ENCODE measurements around the gene SBSN.

DNA sequence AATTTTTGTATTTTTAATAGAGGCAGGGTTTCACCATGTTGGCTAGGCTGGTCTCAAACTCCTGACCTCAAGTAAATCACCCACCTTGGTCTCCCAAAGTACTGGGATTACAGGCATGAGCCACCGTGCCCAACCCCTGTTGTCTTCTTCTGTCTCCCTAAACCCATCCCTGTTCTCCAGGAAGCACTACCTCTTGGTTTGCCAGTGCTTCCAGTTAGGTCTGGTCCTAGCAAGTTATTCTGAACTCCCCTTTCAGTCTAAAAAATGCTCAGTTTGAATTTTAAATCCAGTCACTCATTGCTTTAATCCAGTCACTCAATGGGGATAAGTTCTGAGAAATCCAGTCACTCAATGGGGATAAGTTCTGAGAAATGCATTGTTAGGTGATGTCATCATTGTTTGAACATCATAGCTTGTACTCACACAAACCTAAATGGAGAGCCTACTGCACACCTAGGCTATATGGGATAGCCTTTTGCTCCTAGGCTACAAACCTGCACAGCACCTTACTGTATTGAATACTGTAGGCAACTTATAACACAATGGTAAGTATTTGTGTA lies 43.4 kb upstream of the SBSN start:
- no peak for TF ChIP-seq EGR1 (IDR thresholded peaks at IDR 0.05; ENCODE audit: low read depth in 2 of 2)
- TF ChIP-seq, protein P1, sequence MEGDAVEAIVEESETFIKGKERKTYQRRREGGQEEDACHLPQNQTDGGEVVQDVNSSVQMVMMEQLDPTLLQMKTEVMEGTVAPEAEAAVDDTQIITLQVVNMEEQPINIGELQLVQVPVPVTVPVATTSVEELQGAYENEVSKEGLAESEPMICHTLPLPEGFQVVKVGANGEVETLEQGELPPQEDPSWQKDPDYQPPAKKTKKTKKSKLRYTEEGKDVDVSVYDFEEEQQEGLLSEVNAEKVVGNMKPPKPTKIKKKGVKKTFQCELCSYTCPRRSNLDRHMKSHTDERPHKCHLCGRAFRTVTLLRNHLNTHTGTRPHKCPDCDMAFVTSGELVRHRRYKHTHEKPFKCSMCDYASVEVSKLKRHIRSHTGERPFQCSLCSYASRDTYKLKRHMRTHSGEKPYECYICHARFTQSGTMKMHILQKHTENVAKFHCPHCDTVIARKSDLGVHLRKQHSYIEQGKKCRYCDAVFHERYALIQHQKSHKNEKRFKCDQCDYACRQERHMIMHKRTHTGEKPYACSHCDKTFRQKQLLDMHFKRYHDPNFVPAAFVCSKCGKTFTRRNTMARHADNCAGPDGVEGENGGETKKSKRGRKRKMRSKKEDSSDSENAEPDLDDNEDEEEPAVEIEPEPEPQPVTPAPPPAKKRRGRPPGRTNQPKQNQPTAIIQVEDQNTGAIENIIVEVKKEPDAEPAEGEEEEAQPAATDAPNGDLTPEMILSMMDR (IDR thresholded peaks at IDR 0.05; ENCODE audit: low read depth, low read length, missing input control) = no peak
- TF ChIP-seq, protein P2, sequence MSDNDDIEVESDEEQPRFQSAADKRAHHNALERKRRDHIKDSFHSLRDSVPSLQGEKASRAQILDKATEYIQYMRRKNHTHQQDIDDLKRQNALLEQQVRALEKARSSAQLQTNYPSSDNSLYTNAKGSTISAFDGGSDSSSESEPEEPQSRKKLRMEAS (IDR thresholded peaks at IDR 0.05) = no peak
- TF ChIP-seq TAF1 (conservative IDR thresholded peaks at IDR 0.05) = no peak
- TF ChIP-seq, protein P3, sequence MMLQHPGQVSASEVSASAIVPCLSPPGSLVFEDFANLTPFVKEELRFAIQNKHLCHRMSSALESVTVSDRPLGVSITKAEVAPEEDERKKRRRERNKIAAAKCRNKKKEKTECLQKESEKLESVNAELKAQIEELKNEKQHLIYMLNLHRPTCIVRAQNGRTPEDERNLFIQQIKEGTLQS (IDR thresholded peaks at IDR 0.05) = no peak
- TF ChIP-seq YY1 (IDR thresholded peaks at IDR 0.05) = no peak
- no peak for TF ChIP-seq RAD21 (IDR thresholded peaks at IDR 0.05)
- TF ChIP-seq, protein P4, sequence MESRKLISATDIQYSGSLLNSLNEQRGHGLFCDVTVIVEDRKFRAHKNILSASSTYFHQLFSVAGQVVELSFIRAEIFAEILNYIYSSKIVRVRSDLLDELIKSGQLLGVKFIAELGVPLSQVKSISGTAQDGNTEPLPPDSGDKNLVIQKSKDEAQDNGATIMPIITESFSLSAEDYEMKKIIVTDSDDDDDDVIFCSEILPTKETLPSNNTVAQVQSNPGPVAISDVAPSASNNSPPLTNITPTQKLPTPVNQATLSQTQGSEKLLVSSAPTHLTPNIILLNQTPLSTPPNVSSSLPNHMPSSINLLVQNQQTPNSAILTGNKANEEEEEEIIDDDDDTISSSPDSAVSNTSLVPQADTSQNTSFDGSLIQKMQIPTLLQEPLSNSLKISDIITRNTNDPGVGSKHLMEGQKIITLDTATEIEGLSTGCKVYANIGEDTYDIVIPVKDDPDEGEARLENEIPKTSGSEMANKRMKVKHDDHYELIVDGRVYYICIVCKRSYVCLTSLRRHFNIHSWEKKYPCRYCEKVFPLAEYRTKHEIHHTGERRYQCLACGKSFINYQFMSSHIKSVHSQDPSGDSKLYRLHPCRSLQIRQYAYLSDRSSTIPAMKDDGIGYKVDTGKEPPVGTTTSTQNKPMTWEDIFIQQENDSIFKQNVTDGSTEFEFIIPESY (IDR thresholded peaks at IDR 0.05) = no peak
- TF ChIP-seq SP1 (IDR thresholded peaks at IDR 0.05) = no peak
- TF ChIP-seq, protein P5, sequence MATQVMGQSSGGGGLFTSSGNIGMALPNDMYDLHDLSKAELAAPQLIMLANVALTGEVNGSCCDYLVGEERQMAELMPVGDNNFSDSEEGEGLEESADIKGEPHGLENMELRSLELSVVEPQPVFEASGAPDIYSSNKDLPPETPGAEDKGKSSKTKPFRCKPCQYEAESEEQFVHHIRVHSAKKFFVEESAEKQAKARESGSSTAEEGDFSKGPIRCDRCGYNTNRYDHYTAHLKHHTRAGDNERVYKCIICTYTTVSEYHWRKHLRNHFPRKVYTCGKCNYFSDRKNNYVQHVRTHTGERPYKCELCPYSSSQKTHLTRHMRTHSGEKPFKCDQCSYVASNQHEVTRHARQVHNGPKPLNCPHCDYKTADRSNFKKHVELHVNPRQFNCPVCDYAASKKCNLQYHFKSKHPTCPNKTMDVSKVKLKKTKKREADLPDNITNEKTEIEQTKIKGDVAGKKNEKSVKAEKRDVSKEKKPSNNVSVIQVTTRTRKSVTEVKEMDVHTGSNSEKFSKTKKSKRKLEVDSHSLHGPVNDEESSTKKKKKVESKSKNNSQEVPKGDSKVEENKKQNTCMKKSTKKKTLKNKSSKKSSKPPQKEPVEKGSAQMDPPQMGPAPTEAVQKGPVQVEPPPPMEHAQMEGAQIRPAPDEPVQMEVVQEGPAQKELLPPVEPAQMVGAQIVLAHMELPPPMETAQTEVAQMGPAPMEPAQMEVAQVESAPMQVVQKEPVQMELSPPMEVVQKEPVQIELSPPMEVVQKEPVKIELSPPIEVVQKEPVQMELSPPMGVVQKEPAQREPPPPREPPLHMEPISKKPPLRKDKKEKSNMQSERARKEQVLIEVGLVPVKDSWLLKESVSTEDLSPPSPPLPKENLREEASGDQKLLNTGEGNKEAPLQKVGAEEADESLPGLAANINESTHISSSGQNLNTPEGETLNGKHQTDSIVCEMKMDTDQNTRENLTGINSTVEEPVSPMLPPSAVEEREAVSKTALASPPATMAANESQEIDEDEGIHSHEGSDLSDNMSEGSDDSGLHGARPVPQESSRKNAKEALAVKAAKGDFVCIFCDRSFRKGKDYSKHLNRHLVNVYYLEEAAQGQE (IDR thresholded peaks at IDR 0.05) = no peak
